Measurements from ENCODE around the gene ABCC1.

Gene ABCC1

DNA sequence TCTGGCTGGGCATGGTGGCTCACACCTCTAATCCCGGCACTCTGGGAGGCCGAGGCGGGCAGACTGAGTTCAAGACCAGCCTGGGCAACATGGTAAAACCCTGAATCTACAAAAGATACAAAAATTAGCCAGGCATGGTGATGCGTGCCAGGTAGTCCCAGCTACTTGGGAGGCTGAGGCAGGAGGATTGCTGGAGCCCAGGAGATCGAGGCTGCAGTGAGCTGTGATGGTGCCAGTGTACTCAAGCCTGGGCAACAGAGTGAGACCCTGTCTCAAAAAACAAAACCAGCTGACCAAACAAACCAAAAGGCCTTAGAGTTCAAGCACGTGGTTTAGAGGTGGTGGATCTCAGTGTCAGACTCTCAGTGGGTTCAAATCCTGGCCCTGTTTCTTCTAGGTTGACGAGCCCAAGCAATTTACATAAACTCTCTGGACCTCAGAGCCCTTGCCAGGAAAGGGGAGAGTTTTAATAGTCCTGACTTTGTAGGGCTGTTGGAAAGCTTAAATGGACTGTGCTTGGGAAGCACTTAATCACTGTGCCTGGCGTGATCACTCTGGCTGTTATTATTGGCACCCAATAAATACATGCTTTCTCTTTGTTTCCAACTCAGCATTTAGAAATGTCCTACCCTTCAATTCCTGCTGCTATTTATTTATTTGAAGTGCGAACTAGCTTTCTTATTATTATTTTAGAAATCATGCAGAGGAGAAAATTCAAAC is 44.7 kb downstream of the ABCC1 start:
- DNase-seq: no peak

DNA sequence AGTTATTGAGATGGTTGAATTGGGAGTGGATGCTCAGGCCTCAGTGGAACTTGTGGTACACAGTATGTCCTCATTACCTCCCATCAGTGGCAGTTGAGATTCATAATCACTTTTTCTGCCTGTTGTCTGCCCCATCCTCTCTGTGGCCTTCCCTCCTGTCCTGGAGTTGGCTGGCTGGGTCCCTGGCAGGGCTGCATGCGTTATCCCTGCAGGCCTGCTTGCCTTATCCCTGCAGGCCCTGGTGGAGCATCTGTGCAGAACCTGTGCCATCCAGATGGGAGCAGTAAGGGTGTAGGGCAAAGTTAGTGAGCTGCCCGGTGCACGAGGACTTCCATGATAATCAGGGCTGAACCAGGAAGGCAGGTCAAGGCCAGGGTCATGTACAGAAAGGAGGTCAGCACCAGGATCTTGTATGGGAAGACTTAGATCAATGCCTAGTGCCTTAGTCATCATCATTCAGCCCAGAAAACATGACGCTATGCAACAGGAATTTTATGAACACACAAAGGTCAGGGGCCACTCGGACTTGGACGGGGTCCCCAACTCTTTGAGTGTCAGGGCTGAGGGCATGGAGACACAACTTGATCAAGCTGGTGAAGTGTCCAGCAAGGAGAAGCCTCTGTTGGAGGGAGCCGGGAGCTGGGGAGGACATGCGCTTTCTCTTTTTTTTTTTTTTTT is 47.2 kb downstream of the ABCC1 start:
- no peak for DNase-seq

DNA sequence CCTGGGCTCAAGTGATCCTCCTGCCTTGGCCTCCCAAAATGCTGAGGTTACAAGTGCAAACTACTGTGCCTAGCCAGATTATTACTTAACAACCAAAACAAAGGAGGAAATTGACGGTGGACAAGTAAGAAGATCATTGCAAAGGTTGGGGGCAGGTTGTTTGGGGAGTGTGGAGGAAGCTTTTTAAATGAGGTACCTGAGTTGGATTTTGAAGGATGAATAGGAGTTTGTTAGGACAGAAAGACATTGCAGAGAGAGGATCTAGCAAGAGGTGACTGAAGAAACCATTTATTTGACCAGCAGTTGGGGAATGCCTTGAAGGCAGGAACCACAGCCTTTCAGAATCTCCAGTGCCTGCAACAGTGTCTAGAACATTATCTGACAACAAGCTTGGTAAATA is 51.3 kb downstream of the ABCC1 start:
- no peak for DNase-seq

DNA sequence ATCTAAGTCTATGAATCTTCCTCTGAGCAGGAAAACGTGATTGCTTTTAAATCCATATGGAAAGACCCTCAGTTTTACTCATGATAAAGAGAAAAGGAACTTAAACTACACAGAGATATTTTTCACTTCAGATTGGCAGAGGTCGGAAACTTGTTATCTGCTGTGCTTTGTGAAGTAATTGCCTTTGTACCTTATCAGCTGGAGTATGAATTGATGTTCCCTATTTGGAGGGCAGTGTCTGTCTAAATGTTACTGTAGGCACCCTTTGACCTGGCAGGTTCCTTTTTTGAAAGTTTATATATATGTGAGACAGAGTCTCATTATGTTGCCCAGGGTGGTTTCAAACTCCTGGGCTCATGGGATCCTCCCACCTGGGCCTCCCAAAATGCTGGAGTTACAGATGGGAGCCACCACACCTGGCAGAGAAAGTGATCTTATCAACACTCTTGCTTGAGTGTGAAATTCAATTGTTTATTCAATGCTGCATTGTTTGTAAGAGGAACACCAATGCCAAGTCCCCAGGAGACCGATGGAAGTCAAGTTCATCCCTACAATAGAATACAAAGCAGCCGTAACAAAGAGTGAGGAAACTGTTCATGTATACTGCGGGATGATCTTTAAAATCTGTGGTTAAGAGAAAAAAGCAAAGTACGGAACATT is 52.3 kb downstream of the ABCC1 start:
- no peak for DNase-seq

DNA sequence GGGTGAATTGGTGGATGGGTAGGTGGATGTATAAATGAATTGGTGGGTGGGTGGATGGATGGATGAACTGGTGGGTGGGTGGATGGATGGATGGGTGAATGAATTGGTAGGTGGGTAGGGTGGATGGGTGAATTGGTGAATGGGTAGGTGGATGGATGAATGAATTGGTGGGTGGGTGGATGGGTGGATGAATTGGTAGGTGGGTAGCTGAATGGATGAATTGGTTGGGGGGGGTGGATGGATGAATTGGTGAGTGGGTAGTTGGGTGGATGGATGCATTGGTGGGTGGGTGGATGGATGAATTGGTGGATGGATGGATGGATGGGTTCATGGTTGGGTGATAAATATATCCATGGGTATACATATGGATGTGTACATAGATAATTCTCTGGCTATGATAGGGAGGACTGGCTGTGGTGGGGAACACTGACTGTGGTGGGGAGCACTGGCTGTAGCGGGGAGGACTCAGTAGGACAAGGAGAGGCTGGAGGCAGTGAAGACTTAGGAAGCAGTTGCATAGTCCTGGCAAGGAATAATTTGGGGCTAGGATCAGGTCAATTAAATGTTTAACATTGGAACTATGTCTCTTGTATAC is 54.4 kb downstream of the ABCC1 start:
- DNase-seq: no peak

DNA sequence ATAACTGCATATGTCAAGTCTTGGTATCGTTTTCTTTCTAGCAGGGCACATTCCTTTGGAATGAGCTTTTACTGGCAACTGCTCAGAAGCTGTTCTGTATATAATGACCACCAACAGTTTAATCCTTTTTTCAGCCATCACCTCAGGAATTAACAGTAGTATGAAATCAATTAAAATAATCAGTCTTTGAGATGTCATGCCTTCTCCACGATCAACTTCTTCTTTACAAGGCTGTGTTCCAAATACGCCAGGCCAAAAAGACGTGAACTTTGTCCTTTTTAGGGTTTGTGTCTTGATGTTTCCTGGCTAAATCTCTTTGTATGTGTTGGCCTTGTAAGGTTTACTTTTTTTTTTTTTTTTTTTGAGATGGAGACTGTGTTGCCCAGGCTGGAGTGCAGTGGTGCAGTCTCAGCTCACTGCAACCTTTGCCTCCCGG is 54.9 kb downstream of the ABCC1 start:
- DNase-seq: no peak

DNA sequence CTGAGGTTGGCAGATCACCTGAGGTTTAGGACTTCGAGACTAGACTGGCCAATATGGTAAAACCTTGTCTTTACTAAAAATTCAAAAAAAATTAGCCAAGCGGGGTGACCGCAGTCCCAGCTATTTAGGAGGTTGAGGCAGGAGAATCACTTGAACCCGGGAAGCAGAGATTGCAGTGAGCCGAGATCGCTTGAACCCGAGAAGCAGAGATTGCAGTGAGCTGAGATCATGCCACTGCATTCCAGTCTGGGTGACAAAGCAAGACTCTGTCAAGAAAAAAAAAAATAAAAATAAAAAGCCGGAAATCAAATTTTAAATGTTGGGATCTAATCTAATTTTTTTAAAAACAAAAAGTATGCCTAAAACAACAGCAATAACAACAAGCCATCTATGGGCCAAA is 56.3 kb downstream of the ABCC1 start:
- no peak for DNase-seq

DNA sequence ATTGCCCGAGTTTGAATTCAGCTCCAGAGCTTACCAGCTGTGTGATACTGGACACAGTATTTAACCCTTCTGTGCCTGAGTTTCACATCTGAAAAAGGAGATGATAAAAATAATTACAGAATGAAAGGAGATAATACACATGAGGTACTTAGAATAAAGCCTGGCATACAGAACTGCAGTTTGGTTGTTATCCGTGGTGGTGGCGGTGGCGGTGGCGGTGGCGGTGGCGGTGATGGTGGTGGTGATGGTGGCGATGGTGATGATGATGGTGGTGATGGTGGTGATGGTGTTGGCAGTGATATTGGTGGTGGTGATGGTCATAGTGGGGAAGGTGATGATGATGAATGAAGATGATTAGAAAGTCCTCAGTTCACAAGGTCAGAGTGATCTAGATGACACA is 57.2 kb downstream of the ABCC1 start:
- no peak for DNase-seq

DNA sequence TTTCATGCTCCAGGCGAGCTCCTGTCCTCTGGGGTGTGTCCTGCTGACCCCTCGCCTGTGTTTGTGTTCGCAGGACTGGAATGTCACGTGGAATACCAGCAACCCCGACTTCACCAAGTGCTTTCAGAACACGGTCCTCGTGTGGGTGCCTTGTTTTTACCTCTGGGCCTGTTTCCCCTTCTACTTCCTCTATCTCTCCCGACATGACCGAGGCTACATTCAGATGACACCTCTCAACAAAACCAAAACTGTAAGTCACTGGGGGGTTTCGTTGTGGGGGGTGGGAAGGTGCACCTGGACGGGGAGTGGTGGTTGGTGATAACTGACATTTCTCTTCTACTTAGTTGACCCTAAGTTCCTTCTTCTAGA is 58.3 kb downstream of the ABCC1 start:
- DNase-seq: no peak

DNA sequence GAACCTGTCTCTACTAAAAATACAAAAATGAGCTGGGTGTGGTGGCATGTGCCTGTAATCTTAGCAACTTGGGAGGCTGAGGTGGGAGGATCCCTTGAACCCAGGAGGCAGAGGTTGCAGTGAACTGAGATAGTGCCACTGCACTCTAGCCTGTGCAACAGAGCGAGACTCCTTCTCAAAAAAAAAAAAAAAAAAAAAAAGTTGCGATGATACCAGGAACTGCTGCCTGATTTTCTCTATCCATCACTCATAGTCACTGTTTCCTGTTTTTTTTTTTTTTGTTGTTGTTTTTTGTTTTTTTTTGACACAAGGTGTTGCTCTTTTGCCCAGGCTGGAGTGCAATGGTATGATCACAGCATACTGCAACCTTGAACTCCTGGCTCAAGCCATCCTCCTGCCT is 59.2 kb downstream of the ABCC1 start:
- DNase-seq: no peak

DNA sequence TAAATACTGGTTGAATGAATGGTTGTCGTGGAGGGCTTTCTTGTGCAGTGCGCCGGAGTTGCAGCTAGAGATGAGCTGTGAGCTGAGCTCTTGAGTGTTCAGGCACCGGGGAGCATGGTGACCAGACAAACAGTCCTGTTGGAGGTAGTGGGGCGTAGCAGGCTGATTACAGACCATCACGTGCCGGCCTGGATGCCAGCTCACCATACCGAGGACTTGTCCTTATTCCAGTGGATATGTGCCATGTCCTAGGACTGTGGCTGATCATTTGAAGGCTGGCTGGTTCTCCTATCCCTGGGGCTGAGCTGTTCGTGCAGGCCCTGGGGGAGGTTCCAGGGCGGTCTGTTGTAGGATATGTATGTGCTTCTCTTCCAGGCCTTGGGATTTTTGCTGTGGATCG is 60.0 kb downstream of the ABCC1 start:
- DNase-seq: no peak

DNA sequence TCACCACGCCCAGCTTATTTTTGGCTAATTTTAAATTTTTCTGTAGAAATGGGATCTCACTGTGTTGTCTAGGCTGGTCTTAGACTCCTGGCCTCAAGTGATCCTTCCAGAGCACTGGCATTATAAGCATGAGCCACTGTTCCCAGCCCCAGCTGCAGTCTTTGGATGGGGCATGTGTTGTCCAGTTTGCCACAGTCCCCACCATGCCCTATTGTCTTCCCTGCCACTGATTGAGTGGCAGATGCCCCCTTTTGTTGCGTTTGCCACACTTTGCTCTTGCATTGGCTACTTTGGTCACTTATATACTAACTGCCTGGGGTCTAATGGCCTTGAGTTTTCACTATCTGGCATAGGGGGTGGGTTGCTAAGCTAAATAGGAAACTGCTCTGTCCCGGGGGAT is 60.8 kb downstream of the ABCC1 start:
- DNase-seq: no peak

DNA sequence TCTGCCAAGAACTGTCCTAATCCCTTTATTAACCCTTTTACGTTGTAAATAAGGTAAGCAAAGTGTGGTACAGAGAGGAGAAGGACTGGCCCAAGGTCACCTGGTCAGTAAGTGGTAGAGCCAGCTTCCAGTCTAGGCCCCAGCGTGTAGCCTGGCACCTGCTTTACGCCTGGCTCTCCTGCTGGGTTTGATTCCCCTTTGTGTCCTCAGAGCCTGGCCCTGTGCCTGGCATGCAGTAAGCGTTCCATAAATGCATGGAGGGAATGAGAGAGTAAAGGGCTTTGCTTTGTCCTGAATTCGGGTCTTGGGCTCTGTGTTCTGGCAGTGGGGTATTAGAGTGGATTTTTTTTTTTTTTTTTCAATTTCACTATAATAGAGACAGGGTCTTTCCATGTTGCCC is 62.7 kb downstream of the ABCC1 start:
- DNase-seq: no peak

DNA sequence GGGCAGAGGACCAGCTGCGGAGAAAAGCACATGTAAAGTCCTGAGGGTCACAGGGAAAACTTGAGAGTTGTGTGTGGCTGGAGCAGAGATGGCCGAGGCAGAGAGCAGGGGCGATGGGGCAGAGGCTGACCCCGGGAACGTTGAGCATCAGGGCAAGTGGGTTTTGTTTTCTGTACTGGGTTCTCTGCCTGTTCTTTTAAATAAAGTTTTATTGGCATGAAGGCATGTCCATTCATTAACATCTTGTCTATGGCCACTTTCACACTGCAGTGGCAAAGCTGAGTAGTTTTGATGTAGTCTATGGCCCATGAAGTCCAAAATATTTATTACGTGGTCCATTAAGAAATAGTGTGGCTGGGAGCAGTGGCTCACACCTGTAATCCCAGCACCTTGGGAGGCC is 64.4 kb downstream of the ABCC1 start:
- no peak for DNase-seq

DNA sequence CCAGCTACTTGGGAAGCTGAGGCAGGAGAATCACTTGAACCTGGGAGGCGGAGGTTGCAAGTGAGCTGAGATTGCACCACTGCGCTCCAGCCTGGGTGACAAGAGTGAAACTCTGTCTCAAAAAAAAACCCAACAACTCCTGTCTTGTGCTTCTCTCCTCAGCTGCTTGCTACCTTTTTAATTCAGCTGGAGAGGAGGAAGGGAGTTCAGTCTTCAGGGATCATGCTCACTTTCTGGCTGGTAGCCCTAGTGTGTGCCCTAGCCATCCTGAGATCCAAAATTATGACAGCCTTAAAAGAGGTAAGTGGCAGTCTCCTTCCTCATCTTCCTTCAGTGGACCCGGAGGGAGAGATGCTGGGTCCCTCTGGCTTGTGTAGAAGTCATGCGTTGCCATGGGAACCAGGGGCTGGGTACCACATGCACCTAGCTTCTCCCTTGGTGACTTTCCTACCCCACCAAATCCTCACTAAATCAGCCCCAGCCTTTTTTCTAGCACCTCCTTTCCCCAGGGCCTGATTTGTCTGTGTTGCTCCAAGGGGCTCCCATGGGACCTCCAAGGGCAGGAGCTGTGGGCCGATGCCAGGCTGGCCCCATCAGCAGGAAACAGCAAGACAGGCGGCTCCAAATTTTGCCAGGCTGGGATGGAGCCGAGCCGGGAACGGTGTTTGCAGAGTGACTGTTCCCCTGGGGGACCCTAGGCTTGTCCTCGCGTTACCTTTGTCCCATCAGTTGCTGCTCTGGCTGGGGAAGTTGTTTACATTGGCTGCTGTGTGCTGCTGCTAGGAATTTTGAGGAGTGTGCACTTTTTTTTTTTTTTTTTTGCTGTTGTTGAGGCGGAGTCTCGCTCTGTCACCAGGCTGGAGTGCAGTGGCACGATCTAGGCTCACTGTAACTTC is 65.2 kb downstream of the ABCC1 start:
- no peak for DNase-seq

DNA sequence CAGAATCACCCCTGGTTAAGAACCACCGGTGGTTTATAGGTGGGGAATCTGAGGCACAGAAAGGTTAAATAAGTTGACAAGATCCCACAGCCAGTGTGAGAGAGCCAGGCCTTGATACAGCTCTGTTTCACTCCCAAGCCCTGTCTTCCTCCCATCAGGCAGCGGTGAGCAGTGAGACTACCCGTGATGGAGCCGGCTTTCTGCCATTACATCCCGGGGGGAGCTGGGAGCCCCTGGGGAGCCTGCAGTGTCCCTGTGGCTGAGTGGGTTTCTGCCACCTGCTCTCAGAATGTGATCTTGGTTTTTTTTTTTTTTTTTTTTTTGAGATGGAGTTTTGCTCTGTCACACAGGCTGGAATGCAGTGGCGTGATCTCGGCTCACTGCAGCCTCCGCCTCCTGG is 66.4 kb downstream of the ABCC1 start:
- no peak for DNase-seq

DNA sequence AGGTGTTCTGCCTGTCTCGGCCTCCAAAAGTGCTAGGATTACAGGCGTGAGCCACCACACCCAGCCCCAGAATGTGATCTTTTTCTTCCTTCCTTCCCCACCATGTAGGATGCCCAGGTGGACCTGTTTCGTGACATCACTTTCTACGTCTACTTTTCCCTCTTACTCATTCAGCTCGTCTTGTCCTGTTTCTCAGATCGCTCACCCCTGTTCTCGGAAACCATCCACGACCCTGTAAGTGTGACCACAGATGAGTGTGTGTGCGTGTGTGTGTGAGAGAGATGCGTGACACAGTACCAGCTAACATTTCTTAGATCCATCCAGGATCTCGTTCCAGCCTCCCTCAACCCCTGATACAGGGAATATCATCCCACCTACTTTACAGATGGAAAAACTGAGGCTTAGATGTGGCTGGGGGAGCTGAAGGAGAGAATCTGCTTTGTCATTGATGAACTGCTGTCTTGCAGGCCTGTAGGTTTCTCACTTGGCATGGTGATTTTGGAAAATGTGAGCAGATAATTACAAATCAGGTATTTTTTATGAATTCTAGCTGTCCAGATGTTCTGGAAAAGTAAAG is 67.1 kb downstream of the ABCC1 start:
- no peak for DNase-seq

DNA sequence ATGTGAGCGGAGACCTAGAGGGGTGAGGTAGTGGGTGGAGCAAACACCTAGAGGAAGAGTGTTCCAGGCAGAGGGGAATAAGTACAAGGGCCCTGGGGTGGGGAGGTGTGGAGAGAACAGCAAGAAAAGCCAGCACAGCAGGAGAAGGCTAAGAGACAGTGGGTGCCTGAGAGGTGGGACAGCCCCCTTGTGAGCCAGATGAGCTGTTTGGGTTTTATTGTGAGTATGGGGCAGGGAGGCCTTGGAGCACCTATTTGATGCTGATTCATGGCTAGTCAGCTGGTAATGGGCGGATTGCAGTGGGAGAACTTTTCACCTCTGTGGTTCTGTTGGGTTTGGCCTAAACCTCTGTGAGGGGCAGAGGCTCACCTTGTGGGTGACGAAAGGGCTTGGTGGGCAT is 68.4 kb downstream of the ABCC1 start:
- no peak for DNase-seq

DNA sequence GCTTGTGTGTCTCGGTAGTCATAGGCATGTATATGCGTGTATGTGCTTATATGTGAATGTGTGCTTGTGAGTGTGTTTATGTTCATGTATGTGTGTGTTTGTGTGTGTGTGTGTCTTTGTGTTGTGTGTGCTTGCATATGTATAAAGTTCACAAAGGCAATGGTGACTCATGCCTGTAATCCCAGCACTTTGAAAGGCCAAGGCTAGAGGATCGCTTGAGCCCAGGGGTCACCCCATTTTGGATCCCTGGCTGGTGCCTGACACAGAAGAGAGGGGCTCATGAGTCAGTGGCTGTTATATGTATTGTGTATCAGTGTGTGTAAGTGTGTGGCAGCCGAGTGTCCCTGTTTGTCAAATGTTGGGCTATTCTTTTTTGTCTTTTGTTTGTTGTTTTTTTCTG is 69.3 kb downstream of the ABCC1 start:
- DNase-seq: no peak

DNA sequence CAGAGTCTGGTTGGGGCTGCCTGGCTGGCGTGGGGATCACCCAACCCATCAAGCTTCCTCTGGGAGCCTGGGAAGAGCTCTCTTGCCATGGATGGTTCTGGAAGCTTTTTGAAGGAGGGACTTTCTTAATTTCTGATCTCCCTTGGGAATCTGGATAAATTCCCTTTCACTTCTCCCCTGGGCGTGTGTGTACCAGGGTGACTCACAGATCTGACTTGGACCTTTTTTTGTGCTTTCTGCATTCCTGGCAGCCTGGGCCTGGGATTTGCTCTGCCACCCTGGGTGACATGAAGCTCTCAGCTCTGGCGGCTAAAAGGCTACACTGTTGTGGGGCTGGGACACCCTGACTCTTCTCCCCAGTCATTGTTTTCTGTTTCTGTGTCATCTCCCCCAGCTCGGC is 70.1 kb downstream of the ABCC1 start:
- no peak for DNase-seq

DNA sequence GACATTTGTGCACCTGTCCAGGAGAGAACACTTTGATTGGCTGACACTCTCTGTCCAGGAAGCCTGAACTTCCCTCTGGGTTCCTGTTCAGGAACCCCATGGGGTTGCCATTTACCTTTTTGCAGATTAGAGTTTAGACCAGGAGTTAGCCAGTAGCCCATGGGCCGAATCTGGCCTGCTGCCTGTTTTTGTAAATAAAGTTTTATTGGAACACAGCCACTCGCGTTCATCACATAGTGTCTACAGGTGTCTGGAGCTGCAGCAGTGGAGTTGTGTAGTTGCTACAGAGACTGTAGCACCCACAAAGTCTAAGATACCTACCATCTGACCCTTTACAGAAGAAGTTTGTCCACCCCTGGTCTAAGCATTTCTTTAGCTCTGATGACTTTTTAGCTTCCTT is 70.9 kb downstream of the ABCC1 start:
- DNase-seq: no peak

DNA sequence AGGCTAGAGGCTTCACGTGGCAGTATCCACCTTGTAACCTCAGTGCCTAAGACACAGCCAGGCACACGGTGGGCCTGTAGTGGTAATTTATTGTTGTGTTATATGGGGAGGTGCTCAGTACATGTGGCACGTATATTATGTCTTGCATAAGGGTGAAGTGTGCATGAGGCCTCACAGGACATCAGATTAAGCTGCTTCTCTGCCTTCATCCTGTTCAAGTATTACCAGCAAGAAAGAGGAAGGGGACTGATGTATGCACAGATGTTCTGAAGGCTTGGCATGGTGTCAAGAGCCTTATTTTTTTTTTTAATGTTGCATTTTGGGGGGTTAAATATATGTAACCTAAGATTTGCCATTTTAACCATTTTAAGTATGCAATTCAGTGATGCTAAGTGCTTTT is 71.6 kb downstream of the ABCC1 start:
- no peak for DNase-seq

DNA sequence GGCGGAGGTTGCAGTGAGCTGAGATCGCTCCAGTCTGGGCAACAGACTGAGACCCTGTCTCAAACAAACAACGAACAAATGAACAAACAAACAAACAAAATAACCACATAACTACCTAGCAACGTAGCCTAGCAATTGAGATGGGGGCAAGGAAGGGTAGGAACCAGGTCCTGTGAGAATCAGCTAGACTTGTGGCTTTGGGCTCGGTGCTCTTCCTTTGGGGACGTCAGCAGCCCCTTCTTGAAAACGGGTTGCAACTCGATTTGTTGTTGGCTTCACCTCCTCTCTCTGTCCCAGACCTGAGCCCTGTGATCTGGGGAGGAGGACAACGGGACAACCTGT is 72.2 kb downstream of the ABCC1 start:
- no peak for DNase-seq
